Testis (tissue), 2 donors: ENCODE data around the gene RSPO4.

Source experiments
- CTCF ChIP-seq, 3 experiments: fragments of 450-650 bp in 2 of 3; fragments of 200-600 bp in 1 of 3; sonication (generic) in 1 of 3; IDR thresholded peaks; one replicate each; pipeline ENCODE4 v1.5.1; 2016 to 2019; ENCODE audit warnings: antibody characterized with exemption in 3 of 3, mild to moderate bottlenecking in 2 of 3, moderate library complexity in 1 of 3
- POLR2A ChIP-seq: fragments of 450-650 bp; IDR thresholded peaks from one replicate; pipeline ENCODE4 v1.6.1; 2017; ENCODE audit warnings: antibody characterized with exemption, mild to moderate bottlenecking, moderate library complexity

DNA sequence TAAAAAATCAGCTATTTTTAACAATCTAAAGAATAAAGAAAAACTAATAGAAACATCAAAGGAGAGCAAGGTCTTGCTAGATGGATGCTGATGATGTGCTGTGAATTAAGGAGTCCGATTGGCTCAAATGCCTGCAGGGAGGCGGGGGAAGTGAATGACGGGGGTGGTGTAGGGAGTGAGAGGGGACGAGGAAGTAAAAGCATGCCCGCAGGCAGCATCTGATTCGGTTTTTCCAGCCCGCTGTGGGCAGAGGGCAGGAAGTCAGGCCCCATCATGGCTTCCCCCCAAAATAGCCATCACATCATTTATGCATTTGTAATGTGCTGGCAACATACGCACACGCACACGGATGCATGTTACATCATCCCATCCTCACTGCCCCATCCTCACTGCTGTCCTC lies 10.3 kb downstream of the RSPO4 start:
- TF ChIP-seq CTCF (IDR thresholded peaks at IDR 0.05), result no peak
- TF ChIP-seq POLR2A, result no peak
